ENCODE results near the gene WFDC13. TPM values are rescaled to one million over a fixed set of nuclear protein-coding genes. Genes with fewer than 3 reads are reported as not detected.

Gene WFDC13
- total RNA-seq, 1 experiment from 2014 or later, result not detected

GRCh38 chr20:45735552-45735951, 33.7 kb downstream of the WFDC13 start:
- DNase-seq, result no peak
- H3K4me3 ChIP-seq (ENCODE audit: insufficient read depth, low read depth, low read length), result no peak overlapping the region
- H3K36me3 ChIP-seq (replicated peaks; ENCODE audit: control insufficient read depth, insufficient read depth, low read length), result no peaks in the 10 kb centered on the region
- no peaks in the 10 kb centered on the region for H3K27me3 ChIP-seq (ENCODE audit: control insufficient read depth, insufficient read depth, low read length)

GRCh38 chr20:45735988-45736387, 34.1 kb downstream of the WFDC13 start:
- no peaks in the 10 kb centered on the region for H3K27me3 ChIP-seq (ENCODE audit: control insufficient read depth, insufficient read depth, low read length)
- no peak overlapping the region for H3K4me3 ChIP-seq (ENCODE audit: insufficient read depth, low read depth, low read length)

GRCh38 chr20:45742596-45742995, 40.8 kb downstream of the WFDC13 start:
- Histone ChIP-seq H3K36me3 (replicated peaks; ENCODE audit: control insufficient read depth, insufficient read depth, low read length) (no peaks in the 10 kb centered on the region), H3K27me3 (ENCODE audit: control insufficient read depth, insufficient read depth, low read length) (no peaks in the 10 kb centered on the region), H3K4me3 (ENCODE audit: insufficient read depth, low read depth, low read length) (no peak overlapping the region)
- DNase-seq, result no peak

More at GRCh38 chr20:45735988-45736387, 34.1 kb downstream of the WFDC13 start:
- no peaks in the 10 kb centered on the region for H3K36me3 ChIP-seq (replicated peaks; ENCODE audit: control insufficient read depth, insufficient read depth, low read length)
- DNase-seq, result no peak

- Histone ChIP-seq H3K36me3 (replicated peaks; ENCODE audit: control insufficient read depth, insufficient read depth, low read length) (no peaks in the 10 kb centered on the region), H3K27me3 (ENCODE audit: control insufficient read depth, insufficient read depth, low read length) (no peaks in the 10 kb centered on the region), H3K4me3 (ENCODE audit: insufficient read depth, low read depth, low read length) (no peak overlapping the region)
- DNase-seq, result no peak
These were observed 43.2 kb downstream of the WFDC13 start for GRCh38 chr20:45745015-45745414.

GRCh38 chr20:45751721-45752120, 49.9 kb downstream of the WFDC13 start:
- Histone ChIP-seq H3K4me3 (ENCODE audit: insufficient read depth, low read depth, low read length) (no peak overlapping the region), H3K27me3 (ENCODE audit: control insufficient read depth, insufficient read depth, low read length) (no peaks in the 10 kb centered on the region), H3K36me3 (replicated peaks; ENCODE audit: control insufficient read depth, insufficient read depth, low read length) (no peaks in the 10 kb centered on the region)
- DNase-seq, result no peak

- no peaks in the 10 kb centered on the region for H3K36me3 ChIP-seq (replicated peaks; ENCODE audit: control insufficient read depth, insufficient read depth, low read length)
- DNase-seq, result no peak
- H3K4me3 ChIP-seq (ENCODE audit: insufficient read depth, low read depth, low read length), result no peak overlapping the region
- H3K27me3 ChIP-seq (ENCODE audit: control insufficient read depth, insufficient read depth, low read length), result no peaks in the 10 kb centered on the region
These were observed 50.9 kb downstream of the WFDC13 start for GRCh38 chr20:45752746-45753145.

- H3K27me3 ChIP-seq (ENCODE audit: control insufficient read depth, insufficient read depth, low read length), result no peaks in the 10 kb centered on the region
- no peak for DNase-seq
- H3K4me3 ChIP-seq (ENCODE audit: insufficient read depth, low read depth, low read length), result no peak overlapping the region
- H3K36me3 ChIP-seq (replicated peaks; ENCODE audit: control insufficient read depth, insufficient read depth, low read length), result no peaks in the 10 kb centered on the region
These were observed 56.3 kb downstream of the WFDC13 start for GRCh38 chr20:45758096-45758495.

Other genes starting within 250 kb of the WFDC13 start
- gene WFDC2, start 232.3 kb upstream of the WFDC13 start, total RNA-seq (2014; rRNA removed; shearing (Covaris generic)), result 10.0 and 16.5 TPM in 2 replicates
- not detected in 2 replicates for gene SPINT3, start 186.4 kb upstream of the WFDC13 start, total RNA-seq (2014; rRNA removed; shearing (Covaris generic))
- gene WFDC6, start 162.6 kb upstream of the WFDC13 start, total RNA-seq (2014; rRNA removed; shearing (Covaris generic)), result not detected in 2 replicates
- gene EPPIN, start 154.6 kb upstream of the WFDC13 start, total RNA-seq (2014; rRNA removed; shearing (Covaris generic)), result 0.03 TPM in 1 of 2 replicates, not detected in the other
- not detected in 2 replicates for gene WFDC8, start 122.8 kb upstream of the WFDC13 start, total RNA-seq (2014; rRNA removed; shearing (Covaris generic))
- 0.33 TPM in 1 of 2 replicates, not detected in the other for gene WFDC10A, start 72.3 kb upstream of the WFDC13 start, total RNA-seq (2014; rRNA removed; shearing (Covaris generic))
- not detected in 2 replicates for gene WFDC9, start 70.8 kb upstream of the WFDC13 start, total RNA-seq (2014; rRNA removed; shearing (Covaris generic))
- gene WFDC11, start 31.8 kb upstream of the WFDC13 start, total RNA-seq (2014; rRNA removed; shearing (Covaris generic)), result not detected in 2 replicates
- gene WFDC10B, start 3.0 kb downstream of the WFDC13 start, total RNA-seq (2014; rRNA removed; shearing (Covaris generic)), result 0.52 TPM in 1 of 2 replicates, not detected in the other
- gene SPINT4, start 20.3 kb downstream of the WFDC13 start, total RNA-seq (2014; rRNA removed; shearing (Covaris generic)), result not detected in 2 replicates
- 0.59 TPM in 1 of 2 replicates, not detected in the other for gene WFDC3, start 89.8 kb downstream of the WFDC13 start, total RNA-seq (2014; rRNA removed; shearing (Covaris generic))
- gene DNTTIP1, start 89.9 kb downstream of the WFDC13 start, total RNA-seq (2014; rRNA removed; shearing (Covaris generic)), result 21.4 and 24.2 TPM in 2 replicates
- 265 and 278 TPM in 2 replicates for gene UBE2C, start 110.6 kb downstream of the WFDC13 start, total RNA-seq (2014; rRNA removed; shearing (Covaris generic))
- 0.42 and 0.70 TPM in 2 replicates for gene TNNC2, start 125.3 kb downstream of the WFDC13 start, total RNA-seq (2014; rRNA removed; shearing (Covaris generic))
- gene SNX21, start 131.8 kb downstream of the WFDC13 start, total RNA-seq (2014; rRNA removed; shearing (Covaris generic)), result 22.5 and 22.7 TPM in 2 replicates
- gene ACOT8, start 155.4 kb downstream of the WFDC13 start, total RNA-seq (2014; rRNA removed; shearing (Covaris generic)), result 57.1 and 59.7 TPM in 2 replicates
- 5.4 and 5.7 TPM in 2 replicates for gene ZSWIM3, start 155.6 kb downstream of the WFDC13 start, total RNA-seq (2014; rRNA removed; shearing (Covaris generic))
- 13.3 and 17.8 TPM in 2 replicates for gene ZSWIM1, start 179.2 kb downstream of the WFDC13 start, total RNA-seq (2014; rRNA removed; shearing (Covaris generic))
- 0.41 and 5.1 TPM in 2 replicates for gene SPATA25, start 185.6 kb downstream of the WFDC13 start, total RNA-seq (2014; rRNA removed; shearing (Covaris generic))
- 8.1 and 10.2 TPM in 2 replicates for gene NEURL2, start 189.2 kb downstream of the WFDC13 start, total RNA-seq (2014; rRNA removed; shearing (Covaris generic))
- 38.7 and 41.8 TPM in 2 replicates for gene CTSA, start 189.3 kb downstream of the WFDC13 start, total RNA-seq (2014; rRNA removed; shearing (Covaris generic))
- gene PLTP, start 210.1 kb downstream of the WFDC13 start, total RNA-seq (2014; rRNA removed; shearing (Covaris generic)), result 87.3 and 104 TPM in 2 replicates
- gene PCIF1, start 232.6 kb downstream of the WFDC13 start, total RNA-seq (2014; rRNA removed; shearing (Covaris generic)), result 22.8 and 28.4 TPM in 2 replicates